GM20000 (cell line): ENCODE data around the gene CLECL1.

ENCODE experiments used
- DNase-seq: peaks from one replicate; pipeline ENCODE4 v3.0.0; 2012; ENCODE audit warnings: low spot score
- TF ChIP-seq, protein P1 (sequence below): IDR thresholded peaks from 2 replicates; pipeline ENCODE4 v1.5.1; 2012; ENCODE audit warnings: mild to moderate bottlenecking, control low read depth; ENCODE audit errors: extremely low read depth, missing control alignments

CLECL1 gene

GRCh38 chr12:9756170-9756569 is 23.3 kb upstream of the CLECL1 start:
- DNase-seq: no peak
- TF ChIP-seq, protein P1, sequence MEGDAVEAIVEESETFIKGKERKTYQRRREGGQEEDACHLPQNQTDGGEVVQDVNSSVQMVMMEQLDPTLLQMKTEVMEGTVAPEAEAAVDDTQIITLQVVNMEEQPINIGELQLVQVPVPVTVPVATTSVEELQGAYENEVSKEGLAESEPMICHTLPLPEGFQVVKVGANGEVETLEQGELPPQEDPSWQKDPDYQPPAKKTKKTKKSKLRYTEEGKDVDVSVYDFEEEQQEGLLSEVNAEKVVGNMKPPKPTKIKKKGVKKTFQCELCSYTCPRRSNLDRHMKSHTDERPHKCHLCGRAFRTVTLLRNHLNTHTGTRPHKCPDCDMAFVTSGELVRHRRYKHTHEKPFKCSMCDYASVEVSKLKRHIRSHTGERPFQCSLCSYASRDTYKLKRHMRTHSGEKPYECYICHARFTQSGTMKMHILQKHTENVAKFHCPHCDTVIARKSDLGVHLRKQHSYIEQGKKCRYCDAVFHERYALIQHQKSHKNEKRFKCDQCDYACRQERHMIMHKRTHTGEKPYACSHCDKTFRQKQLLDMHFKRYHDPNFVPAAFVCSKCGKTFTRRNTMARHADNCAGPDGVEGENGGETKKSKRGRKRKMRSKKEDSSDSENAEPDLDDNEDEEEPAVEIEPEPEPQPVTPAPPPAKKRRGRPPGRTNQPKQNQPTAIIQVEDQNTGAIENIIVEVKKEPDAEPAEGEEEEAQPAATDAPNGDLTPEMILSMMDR: no peak

DNA sequence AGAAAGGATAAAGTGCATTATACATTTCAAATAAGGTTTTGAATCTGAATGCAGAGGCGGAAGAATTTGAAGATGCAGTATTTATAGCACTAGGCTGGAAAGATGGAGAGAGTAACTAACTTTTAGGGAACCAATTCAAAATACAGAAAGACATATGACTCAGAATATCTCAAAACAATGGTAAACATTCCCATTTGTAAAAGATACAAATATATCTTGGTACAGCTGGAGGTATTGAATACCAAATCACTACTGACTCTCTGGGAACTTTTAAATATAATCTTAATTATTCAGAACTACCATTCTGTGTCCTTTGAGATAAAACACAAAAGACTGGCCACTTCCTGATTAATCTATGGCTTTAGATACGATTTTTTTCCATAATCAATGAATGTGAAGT is 22.7 kb upstream of the CLECL1 start:
- DNase-seq: no peak
- TF ChIP-seq, protein P1: no peak

GRCh38 chr12:9755035-9755434 is 22.1 kb upstream of the CLECL1 start:
- TF ChIP-seq, protein P1: no peak

DNA sequence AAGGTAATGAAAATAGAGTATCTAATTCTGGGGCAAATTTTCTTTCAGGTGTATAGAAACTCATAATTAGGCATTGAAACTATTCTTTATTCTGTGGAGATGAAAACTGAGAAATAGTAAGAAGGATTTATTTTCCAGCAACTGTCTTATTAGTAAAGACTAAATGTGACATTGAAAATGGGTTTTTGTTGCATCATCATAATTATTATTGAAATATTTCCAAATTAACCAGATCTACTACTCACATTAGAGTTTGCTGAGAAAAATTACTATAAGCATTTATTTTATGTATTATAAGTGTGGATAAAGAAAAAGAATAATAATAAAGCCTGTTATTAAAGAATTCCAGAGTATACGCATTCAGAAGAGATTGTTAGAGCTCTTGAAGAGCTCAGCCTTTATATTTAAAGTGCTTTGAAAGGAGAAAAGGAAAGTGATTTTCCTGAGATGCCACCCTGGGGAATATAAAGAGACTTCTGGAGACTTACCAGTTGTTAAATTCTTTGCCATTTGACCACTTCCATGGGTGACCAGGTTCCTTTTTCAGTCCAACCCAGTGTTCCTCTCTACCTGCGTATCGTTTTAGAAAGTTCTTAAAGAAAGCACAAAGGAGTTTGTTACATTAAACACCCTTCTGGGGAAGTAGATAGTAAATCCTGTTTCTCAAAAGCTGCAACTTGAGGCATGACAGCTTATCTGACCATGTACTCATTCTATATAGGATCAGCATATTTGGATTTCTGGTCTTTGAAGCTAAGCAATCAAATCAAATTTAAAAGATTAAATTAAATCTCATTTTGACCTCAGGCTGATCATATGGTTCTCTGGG is 21.4 kb upstream of the CLECL1 start:
- TF ChIP-seq, protein P1: no peak

More at GRCh38 chr12:9755035-9755434, 22.1 kb upstream of the CLECL1 start:
- no peak for DNase-seq

DNA sequence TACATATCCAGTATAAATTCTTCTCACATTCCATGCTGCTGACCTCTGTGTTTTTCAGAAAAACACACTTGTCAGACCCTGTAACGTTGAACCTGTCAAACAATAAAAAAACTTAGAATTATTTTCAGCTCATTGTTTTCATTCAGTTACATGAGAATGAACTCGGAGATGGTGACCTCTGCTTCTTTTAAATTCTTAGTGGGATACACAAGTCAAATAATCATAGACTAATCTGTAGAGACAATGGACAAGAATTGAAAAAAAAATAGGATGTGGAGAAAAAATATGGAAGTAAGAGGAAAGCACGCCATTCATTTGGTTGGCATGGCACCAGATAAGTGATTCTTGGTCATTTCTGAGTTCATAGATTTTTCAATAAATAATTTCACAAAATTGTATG is 20.6 kb upstream of the CLECL1 start:
- TF ChIP-seq, protein P1: no peak
- no peak for DNase-seq

More for the DNA sequence above, 21.4 kb upstream of the CLECL1 start:
- DNase-seq: no peak

DNA sequence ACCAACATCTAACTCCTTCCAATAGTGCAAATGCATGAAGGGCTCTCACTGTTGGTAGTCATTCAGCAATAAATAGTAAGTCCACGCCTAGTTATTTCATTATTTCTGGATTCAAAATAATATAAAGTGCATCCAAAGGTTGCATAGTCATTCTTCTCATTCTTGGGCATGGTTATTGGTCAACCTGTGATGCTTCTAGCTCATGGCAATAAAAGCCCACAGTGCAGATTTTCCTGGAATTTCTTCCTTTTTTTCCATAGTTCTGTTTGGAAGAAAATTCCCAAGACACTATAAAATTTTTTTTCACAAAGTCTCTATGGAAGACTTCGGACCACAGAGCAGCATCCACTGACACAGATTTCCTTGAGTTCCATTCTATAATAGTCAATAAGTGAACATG is 20.2 kb upstream of the CLECL1 start:
- TF ChIP-seq, protein P1: no peak
- DNase-seq: no peak

DNA sequence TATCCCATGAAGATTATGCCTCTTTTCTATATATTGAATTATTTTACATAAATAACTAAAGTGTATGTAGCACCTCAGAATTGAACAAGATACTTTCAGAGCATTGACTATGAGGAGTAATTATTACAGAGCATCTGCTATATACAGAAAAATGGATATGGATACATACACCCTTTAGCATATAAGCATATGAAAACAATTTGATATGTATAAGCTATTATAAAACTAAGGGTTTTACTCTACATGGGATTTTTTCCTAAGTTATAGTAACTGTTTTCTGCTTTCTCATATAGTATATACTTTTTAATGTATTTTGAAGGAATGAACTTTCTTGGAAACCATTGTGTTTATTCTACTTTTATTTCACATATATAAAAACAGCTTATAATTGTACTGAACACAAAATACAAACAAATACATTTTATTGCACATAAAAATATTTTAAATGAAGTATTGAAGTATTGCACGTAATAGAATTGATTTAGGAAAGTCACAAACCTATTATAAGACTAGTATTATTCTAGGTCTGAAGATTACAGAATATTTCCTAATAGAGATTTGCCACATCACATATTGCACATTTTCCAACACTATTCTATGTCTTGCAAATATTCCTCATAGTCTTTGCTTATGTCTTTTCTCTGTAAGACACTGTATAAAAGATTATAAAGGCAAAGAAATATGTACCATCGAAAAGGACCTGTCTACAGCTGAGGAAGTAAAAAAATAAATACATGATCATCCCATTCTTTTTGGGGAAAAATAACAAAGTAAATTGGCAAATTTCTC is 19.4 kb upstream of the CLECL1 start:
- TF ChIP-seq, protein P1: no peak
- DNase-seq: no peak
